Measurements from ENCODE around the gene MYEOV. TPM values are rescaled to one million over a fixed set of nuclear protein-coding genes. Genes with fewer than 3 reads are reported as not detected.

MYEOV gene
- polyA plus RNA-seq, 1 experiment = 4.5 TPM

DNA sequence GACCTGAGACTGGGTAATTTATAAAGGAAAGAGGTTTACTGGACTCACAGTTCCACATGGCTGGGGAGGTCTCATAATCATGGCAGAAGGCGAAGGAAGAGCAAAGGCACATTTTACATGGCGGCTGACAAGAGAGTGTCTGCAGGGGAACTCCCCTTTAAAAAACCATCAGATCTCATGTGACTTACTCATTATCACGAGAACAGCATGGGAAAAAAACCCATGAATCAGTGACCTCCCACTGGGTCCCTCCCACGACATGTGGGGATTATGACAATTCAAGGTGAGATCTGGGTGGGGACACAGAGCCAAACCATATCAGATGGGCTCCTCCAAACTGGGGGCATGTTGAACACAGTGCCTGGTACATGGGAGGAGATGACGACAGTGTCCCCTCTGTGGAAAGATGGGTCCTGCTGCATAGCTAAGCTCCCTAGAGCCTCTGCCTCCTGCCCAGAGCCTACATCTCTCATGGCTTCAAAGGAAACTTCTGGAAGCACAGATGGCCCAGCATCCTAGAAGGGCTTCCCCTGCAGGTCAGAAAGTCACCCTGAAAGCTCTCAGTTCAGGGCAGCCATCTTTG is 46.1 kb downstream of the MYEOV start:
- Histone ChIP-seq H3K4me3 (ENCODE audit: low read depth, low read length) (no peak overlapping the region), H3K27me3 (ENCODE audit: control insufficient read depth, insufficient read depth, low read length) (no peaks in the 10 kb centered on the region), H3K36me3 (ENCODE audit: control insufficient read depth, insufficient read depth, low read length) (no peaks in the 10 kb centered on the region)
- TF ChIP-seq, protein P1, sequence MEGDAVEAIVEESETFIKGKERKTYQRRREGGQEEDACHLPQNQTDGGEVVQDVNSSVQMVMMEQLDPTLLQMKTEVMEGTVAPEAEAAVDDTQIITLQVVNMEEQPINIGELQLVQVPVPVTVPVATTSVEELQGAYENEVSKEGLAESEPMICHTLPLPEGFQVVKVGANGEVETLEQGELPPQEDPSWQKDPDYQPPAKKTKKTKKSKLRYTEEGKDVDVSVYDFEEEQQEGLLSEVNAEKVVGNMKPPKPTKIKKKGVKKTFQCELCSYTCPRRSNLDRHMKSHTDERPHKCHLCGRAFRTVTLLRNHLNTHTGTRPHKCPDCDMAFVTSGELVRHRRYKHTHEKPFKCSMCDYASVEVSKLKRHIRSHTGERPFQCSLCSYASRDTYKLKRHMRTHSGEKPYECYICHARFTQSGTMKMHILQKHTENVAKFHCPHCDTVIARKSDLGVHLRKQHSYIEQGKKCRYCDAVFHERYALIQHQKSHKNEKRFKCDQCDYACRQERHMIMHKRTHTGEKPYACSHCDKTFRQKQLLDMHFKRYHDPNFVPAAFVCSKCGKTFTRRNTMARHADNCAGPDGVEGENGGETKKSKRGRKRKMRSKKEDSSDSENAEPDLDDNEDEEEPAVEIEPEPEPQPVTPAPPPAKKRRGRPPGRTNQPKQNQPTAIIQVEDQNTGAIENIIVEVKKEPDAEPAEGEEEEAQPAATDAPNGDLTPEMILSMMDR (IDR thresholded peaks at IDR 0.05; ENCODE audit: insufficient read depth, low read depth, low read length) = no peak
- ChIA-PET POLR2A (no interaction called here), CTCF (interaction anchor here (1.1 to 1.7 kb wide), 3 partner anchors 9 to 20 kb away, joined by 3 to 5 read pairs (median 4); no protein-coding TSS in a partner anchor)
- no peak for DNase-seq (ENCODE audit: low read depth)

GRCh38 chr11:69342588-69343330 is 48.8 kb downstream of the MYEOV start:
- ChIA-PET CTCF (no interaction called here), POLR2A (no interaction called here)
- no peak for DNase-seq (ENCODE audit: low read depth)
- TF ChIP-seq, protein P1 (IDR thresholded peaks at IDR 0.05; ENCODE audit: insufficient read depth, low read depth, low read length) = no peak
- Histone ChIP-seq H3K4me3 (ENCODE audit: low read depth, low read length) (no peak overlapping the region), H3K27me3 (ENCODE audit: control insufficient read depth, insufficient read depth, low read length) (no peaks in the 10 kb centered on the region), H3K36me3 (ENCODE audit: control insufficient read depth, insufficient read depth, low read length) (no peaks in the 10 kb centered on the region)

- ChIA-PET CTCF (no interaction called here), POLR2A (no interaction called here)
- Histone ChIP-seq H3K4me3 (ENCODE audit: low read depth, low read length) (no peak overlapping the region), H3K36me3 (ENCODE audit: control insufficient read depth, insufficient read depth, low read length) (no peaks in the 10 kb centered on the region), H3K27me3 (ENCODE audit: control insufficient read depth, insufficient read depth, low read length) (no peaks in the 10 kb centered on the region)
- TF ChIP-seq, protein P1 (IDR thresholded peaks at IDR 0.05; ENCODE audit: insufficient read depth, low read depth, low read length) = no peak
- no peak for DNase-seq (ENCODE audit: low read depth)
Observed at GRCh38 chr11:69343401-69344321, 49.7 kb downstream of the MYEOV start.

GRCh38 chr11:69344570-69345145 is 50.7 kb downstream of the MYEOV start:
- DNase-seq (ENCODE audit: low read depth) = no peak
- ChIA-PET POLR2A (no interaction called here), CTCF (no interaction called here)
- Histone ChIP-seq H3K36me3 (ENCODE audit: control insufficient read depth, insufficient read depth, low read length) (no peaks in the 10 kb centered on the region), H3K27me3 (ENCODE audit: control insufficient read depth, insufficient read depth, low read length) (no peaks in the 10 kb centered on the region), H3K4me3 (ENCODE audit: low read depth, low read length) (no peak overlapping the region)
- TF ChIP-seq, protein P1 (IDR thresholded peaks at IDR 0.05; ENCODE audit: insufficient read depth, low read depth, low read length) = no peak

Other genes starting within 250 kb of the MYEOV start
- gene TPCN2, start 245.2 kb upstream of the MYEOV start, polyA plus RNA-seq (2011; rRNA removed) = 6.4 and 9.9 TPM in 2 replicates
- 0.09 TPM in 1 of 2 replicates, not detected in the other for gene SMIM38, start 138.2 kb upstream of the MYEOV start, polyA plus RNA-seq (2011; rRNA removed)
- not detected in 2 replicates for gene LINC01488, start 187.5 kb downstream of the MYEOV start, polyA plus RNA-seq (2011; rRNA removed)

Measured in BJ (cell line).